TTC549 (cell line): Measurements from ENCODE around the gene GNAS.

Experiments
- FAIRE-seq: peaks from 2 replicates; lab custom pipeline; 2012; peaks lifted over from hg19 to GRCh38; lab: Jason Lieb, UNC

GNAS gene

DNA sequence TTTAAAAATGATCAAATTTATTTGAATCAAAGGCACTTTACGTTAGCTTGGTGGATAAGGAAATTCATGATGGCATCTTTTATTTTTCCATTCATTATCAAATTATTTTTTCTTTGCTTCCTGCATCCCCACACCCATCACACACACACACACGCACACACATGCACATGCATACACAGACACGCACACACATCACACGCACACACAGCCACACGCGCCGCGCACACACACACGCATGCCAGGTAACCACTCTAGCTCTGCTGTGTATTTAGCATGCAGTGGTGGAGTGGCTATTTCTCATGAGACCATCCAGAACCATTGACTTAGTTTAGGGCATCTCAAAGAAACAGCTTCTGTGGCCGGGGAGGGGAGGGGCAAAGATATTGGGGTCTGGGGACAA lies 47.0 kb downstream of the GNAS start:
- FAIRE-seq: no peak

DNA sequence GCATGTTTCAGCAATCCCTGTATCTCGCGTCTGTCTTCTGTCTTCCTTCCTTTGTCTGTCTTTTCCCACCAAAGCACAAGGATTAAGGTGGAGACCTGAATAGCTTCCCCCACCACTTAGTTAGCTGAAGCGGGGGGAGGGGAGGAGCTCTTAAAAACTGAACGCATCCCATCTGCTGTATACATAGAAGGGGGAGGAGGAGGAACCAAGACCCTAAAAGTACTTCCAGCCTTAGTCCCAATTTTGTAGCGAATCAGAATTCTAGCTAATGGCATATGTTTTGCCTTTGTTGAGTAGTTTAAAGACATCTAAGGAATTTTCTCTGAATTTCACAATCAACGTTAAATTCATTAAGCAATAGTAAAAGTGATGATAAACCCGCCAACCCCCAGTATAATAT lies 47.9 kb downstream of the GNAS start:
- FAIRE-seq: no peak

DNA sequence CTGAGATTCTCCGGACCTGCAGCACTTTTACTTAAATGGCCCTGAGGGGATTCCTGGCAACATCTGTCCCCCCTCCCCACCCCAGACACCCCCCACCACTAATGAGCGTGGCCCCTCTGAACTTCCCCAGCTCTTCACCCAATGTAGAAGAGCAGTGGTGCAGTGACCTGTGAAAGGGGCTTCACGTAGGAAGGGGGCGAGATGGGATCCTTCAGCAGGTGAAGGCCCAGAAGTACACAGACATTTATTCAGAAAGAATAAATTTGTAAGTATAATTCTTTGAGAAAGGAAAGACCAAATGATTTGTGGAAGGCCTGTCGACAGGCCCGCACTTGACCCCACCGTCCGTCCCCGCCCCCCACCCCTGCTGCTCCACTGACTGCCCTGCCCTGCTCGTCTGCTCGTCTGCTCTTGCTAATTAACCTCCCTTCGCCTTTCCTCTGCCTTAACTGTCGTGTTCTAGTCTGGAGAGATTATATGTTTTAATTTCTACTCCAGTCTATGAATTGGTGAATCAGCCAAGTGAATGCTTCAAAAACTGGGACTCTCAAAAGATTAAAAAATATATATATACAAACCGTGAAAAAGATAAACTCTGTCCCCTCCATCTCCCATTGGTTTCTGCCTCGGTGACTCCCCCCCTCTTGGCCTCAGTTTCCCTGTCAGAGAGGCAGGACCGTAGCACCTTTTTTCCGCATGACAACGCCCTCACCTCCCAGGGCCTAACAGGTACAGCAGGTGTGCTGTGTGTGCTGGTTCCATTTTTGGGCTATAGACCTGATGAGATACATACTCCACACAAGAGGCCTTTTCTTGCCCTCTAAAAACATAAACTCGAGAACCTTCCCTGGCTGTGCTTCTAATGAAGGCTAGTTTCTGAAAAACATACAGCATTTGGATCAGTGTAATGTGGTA lies 49.2 kb downstream of the GNAS start:
- FAIRE-seq: no peak

DNA sequence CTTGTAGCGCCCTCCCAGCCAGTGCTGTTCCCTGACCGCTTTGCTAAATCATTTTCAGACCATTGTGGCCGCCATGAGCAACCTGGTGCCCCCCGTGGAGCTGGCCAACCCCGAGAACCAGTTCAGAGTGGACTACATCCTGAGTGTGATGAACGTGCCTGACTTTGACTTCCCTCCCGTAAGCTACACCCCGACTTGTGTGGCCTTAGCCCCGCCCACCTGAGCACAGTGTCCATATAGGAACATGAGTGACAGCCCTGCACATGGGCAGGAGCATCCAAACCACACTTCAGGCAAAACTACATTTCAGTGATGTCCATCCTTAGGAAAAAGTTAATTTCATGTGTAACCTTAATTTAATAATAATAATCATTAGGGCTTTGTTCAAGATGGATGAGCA lies 51.1 kb downstream of the GNAS start:
- FAIRE-seq: no peak

DNA sequence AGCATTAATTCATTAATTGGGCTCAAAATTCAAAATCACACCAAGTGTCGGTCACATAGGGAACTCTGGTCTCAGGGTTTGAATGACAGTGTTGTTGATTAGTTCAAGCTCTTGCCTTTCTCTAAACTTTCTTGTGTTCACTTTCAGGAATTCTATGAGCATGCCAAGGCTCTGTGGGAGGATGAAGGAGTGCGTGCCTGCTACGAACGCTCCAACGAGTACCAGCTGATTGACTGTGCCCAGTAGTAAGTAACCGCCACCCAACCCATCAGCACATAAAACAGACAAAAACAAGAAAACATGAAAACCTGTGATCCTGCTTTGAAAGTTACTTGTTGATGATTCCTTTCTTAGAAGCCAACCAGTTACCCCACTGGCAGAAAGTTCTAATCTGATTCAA lies 52.7 kb downstream of the GNAS start:
- no peak for FAIRE-seq

DNA sequence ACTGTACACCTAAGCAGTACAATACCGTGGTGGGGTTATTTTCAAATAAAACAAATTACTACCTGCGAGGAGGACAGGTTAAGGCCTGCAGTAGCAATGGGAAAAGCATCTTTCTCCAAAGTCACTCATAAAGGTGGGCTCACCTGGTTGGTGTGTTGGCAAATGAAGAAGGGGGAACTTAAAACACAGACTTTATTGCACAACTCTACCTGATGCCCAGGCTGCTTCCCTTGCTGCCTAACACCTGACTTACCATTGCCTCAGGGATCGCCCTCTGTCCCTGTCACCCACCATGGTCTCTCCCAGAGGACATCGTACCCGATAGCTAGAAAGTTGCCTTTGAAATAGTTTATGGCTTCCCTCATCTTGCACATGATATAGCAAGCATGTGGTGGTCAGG lies 53.6 kb downstream of the GNAS start:
- no peak for FAIRE-seq

DNA sequence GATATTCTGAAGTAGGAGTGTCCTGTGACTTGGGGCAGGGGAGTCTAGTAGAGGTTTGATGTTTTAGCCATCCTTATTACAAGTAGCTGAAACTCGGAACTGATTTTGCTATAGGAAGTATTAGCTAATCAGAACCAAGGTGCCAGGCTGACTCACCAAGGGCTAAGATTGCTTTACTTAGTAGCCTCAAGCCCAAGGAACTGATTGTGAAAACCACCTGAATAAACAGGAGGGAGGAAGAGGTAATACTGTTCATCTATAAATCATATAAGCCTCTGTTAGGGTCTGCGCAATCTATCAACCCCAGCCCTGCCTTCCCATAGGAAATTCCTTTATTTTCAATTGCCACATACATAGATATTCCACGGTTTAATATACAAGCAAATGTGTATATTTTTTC lies 54.4 kb downstream of the GNAS start:
- no peak for FAIRE-seq

DNA sequence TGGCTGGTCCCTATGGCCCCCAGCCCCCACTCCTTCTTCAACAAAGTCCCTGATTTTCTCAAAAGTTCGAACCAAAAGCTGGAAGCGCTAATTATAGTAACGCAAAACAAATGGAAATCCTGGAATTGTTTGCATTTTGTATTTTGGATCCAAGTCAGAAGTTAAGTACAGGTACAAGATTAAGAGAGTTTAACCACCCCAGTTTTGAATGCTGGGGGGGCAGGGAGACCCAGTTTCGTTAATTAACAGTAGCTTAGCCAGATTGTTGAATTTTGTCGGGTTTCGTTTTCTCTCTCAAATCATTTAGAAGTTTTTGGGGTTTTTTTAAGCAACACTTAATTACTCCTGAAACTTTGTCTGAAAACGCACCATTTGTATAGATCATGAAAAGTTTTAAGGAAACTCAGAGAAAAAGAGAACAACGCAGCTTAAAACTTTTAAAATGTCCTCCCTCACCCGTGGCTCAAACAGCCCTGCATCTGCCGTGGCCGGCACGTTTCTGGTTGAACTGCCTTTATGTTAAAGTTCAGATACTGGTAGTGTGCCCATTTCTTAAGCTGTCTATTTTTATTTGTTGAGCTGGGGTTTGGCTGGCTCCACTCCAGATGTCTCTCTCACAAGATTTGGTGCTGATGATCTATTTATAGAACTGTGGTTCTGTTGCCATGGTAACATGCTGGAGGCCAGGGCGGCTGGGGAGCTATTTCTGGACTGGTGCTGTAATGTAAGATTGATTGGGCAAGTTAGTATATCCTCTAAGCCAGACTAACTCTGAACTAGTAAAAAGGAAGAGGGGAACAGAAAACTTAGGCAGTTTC lies 55.0 kb downstream of the GNAS start:
- no peak for FAIRE-seq

DNA sequence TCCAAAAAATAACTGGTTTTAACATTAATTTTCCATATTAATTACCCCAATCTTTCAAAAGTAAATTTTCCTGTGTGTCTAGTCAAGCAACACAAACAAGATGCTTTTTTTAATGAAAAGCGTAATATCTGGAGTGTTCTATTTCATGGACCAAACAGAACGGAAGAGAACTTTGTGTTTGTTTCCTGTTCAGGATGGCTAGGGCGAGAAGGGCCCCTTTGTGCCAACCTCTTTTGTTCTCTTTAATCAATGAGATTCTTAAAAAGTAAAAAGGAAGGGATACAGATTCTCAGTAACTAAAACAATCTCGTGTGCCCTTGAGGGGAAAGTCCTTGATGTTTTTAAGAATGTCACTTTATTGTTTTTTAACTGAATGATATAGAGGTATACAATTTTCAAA lies 55.7 kb downstream of the GNAS start:
- FAIRE-seq: no peak

DNA sequence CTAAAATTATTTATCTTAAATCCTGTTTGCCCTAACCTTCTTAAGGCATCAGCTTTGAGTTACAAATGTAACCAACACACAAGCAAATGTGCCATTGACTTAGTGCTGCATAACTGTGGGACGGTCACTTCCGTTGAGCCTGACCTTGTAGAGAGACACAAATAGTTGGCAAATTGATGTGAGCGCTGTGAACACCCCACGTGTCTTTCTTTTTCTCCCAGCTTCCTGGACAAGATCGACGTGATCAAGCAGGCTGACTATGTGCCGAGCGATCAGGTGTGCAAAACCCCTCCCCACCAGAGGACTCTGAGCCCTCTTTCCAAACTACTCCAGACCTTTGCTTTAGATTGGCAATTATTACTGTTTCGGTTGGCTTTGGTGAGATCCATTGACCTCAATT lies 56.4 kb downstream of the GNAS start:
- no peak for FAIRE-seq

DNA sequence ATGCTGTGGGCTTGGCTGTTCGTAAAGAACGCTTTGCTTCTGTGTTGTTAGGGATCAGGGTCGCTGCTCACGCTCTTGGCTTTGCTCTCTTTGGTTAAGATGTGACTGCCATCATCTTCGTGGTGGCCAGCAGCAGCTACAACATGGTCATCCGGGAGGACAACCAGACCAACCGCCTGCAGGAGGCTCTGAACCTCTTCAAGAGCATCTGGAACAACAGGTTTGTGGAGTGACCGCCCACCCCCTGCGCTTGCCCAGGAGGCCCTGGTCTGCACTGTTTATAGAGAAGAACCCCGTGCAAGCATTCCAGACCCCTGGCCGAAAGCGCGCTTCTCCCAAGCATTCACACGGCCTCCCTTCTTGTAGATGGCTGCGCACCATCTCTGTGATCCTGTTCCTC lies 57.1 kb downstream of the GNAS start:
- FAIRE-seq: no peak

DNA sequence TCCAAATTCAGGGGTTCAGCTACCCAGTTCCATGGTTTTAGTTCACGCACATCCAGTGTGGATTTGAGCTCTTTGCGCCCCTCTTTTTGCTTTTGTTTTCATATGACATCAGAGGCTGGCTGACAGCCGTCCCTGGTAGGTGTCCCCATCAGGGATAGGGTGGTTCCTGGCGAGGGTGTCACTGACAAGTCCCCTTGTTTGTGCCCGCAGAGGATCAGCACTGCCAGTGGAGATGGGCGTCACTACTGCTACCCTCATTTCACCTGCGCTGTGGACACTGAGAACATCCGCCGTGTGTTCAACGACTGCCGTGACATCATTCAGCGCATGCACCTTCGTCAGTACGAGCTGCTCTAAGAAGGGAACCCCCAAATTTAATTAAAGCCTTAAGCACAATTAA lies 58.0 kb downstream of the GNAS start:
- FAIRE-seq: no peak

DNA sequence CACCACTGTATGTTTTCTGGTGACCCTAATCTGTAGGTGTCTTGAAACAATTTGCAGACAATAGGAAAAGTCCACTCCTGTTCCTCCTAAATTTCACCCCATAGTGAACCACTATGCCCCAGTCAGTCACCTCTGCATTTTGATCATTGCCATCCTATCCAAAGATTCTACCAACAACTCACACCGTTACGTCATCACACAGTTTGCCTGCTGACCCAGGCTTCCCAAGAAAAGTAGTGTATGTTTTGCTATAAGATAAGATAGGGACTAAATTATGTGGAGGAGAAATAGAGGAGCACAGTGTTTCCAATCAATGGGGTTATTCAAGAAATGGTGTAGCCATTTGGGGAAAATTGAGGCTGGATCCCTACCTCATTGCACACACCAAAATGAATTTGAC lies 58.8 kb downstream of the GNAS start:
- FAIRE-seq: no peak

DNA sequence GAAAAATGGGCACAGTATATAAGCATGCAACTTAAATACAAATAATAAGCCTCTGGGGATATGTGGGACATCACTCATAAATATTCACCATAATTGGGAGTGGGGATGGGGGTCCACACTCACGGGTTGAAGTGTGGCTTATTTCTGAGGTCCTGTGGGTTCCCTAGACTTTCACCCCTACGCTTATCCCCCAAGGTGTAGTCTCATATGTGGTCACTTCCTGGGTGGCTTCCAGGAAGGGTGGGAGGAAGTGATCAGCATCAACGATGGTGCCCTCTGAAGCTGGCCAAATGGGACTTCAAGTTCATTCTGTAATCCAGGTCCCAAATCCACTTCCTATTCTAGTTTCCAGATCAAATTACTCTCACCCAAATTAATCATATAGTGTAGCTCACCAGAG lies 59.5 kb downstream of the GNAS start:
- no peak for FAIRE-seq

DNA sequence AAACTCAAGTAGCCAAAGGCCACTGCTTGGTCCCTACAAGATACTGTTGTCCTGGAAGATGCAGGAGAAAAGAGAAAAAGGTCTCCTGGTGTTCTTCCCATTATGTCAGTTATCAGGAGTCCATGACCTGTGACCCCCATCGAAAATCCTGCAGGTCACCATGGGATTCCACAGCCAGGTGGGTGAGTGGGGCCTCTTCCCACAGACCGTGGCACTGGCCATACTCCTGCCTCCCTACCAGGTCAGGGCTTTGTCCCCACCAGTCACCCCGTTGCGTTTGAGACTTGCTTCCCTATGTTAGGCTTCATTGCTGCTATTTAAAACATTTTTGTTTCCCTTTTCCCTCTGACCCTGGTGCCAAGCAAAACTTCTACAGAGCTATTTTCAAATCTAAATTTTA lies 60.6 kb downstream of the GNAS start:
- no peak for FAIRE-seq

DNA sequence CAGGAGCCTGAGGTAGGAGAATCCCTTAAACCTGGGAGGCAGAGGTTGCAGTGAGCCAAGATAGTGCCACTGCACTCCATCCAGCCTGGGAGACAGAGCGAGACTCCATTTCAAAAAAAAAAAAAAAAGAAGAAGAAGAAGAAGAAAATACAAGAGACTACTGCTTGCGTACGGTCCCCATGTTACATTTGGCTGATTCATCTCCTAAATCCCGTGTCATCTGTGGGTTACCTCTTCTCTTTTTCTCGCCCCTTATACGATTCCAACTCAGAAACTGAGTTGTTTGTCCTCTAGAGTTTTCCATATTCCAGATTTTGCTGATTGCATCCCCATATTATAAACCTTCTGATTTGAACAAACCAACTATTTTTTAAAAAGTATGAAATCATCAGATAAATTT lies 66.1 kb downstream of the GNAS start:
- FAIRE-seq: no peak

DNA sequence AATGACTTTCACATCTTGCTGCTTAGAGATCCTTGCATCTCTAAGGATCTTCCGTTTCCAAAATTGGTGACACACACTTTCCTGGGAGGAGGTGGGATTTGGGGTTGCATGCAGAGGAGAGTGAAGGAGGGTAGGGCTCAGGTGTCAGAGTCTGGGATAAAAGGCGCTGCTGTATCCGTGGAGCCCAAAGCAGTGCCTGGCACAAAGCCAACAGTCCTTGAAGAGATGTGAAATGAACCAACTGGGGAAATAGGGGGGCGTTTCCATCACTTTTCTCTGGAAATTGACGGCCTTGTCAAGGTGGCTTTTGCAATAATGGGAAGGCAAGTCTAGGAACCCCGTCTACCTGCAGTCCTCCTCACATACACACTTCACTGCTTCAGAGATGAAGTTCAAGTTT lies 69.0 kb downstream of the GNAS start:
- FAIRE-seq: no peak

DNA sequence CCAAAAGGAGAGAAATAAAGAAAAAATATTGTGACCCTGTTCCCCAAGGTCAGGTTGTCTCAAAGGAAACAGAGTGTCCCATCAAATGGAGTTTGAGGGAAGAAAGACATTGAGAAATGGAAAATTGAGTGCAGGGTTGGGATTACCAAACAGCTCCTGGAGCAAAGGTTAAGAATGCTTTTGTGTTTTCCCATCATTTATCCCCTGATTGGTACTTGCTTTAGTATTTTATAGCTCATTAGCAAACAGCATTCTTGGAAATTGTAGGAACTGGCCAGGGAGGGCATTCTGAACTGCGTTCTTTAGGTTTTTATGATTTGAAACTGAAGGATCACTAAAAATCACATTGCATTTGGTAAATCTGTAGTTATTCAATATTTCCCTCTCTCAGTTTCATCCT lies 69.5 kb downstream of the GNAS start:
- FAIRE-seq: no peak

DNA sequence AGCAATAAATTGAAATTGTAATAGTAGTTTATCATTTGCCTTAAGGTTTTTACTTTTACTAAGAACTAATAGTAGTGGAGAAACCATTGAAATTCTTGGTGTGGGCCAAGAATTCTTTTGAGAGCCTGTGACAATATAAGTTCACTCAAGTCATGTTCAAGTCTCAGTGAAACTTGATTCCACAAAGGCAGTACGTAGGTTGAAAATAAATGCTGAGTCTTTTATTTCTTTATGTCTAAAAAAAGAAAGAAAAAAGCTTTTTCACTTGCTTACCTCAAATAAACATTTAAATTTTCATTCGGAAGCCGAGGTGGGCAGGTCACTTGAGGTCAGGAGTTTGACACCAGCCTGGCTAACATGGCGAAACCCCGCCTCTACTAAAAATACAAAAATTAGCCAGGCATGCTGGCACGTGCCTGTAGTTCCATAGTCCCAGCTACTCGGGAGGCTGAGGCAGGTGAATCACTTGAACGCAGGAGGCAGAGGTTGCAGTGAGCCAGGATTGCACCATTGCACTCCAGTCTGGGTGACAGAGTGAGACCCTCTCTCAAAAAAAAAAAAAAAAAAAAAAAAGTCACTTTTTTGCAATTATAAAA lies 70.7 kb downstream of the GNAS start:
- FAIRE-seq: no peak

DNA sequence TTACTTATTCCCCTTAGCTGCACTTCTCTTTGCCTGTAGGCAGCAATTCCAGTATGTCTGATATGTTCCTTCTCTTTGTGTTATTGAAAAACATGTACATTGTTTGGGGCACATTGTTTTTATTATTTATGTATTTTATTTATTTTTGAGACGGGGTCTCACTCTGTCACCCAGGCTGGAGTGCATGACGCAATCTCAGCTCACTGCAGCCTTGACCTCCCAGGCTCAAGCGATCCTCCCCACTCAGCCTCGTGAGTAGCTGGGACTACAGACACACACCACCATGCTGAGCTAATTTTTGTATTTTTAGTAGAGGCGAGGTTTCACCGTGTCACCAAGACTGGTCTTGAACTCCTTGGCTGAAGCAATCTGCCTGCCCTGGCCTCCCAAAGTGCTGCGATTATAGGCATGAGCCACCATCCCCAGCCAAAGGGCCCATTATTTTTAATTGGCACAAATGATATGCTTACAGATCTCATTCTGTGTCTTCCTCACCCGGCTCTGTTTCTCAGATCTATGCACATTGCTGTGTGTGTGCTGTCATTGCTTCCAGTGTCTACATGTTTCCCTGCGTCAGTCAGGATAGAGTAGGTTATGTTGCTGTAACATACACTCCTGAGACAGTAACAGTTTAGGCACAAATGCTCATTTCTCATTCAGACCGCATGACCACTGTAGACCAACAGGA lies 74.4 kb downstream of the GNAS start:
- no peak for FAIRE-seq

DNA sequence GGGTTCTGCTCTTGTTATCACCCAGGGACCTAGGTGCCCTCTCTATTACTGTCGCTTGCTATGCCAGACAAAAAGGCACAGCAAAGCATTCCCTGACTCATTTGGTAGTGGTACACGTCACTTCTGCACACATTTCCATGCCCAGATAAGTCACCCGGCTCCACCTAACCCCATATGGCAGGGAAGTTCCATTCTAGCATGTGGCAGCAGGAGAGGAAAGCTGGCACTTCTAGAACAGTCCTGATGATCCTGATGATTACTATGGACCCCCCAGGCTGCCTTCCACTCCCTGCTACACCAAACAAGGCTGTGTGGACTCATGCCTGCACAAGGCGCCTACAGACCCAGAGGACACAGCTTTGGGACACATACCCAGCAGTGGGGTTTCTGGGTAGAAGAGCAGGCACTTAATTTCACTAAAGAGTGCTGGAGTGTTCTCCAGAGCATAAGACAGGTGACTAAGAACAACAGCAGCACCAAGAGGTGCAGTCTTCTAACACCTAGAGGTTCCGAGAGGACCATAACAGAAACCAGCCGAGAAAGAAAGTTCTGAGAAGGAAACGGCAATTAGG lies 75.1 kb downstream of the GNAS start:
- FAIRE-seq: no peak

DNA sequence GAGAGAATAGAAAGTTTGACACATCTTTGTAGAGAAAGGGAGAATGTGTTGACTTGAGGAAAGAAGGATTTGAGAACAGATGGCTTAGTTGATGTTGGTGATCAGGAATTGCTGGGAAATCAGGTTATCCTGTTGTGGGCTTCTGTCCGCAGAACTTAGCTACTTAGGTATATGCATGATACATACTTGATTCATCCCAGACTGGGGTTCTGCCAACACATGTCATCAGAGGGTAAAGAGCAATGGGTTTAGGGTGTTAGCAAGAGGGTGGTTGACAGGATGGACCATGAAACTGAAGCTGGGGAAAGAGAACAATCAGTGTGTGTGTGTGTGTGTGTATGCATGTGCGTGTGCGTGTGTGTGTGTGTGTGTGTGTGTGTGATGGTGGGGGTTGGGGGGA lies 78.0 kb downstream of the GNAS start:
- no peak for FAIRE-seq
